Motor neuron (in vitro differentiated cells): ENCODE results near the gene SATL1. TPM values are rescaled to one million over a fixed set of nuclear protein-coding genes. Genes with fewer than 3 reads are reported as not detected.
"Not testable (repeated sequence)": the region's sequence is repeated elsewhere in the genome, so short reads cannot be mapped to it uniquely, and the experiment has no call there.

ENCODE experiments used
- ATAC-seq, 8 experiments: fragments of 200-7000 bp; cut with Tn5 transposase; replicated peaks in 6 of 8; 2 replicates each; pipeline ENCODE4 v1.8.0; 2021; ENCODE audit warnings: mild to moderate bottlenecking in 8 of 8, moderate library complexity in 8 of 8
- H3K27ac ChIP-seq, 2 donors: fragments of 250-450 bp; sonication (Bioruptor Pico); 2 replicates each; pipeline ENCODE4 v1.9.0; 2021; ENCODE audit warnings: antibody characterized with exemption in 2 of 2, mild to moderate bottlenecking in 2 of 2, moderate library complexity in 1 of 2
- H3K4me1 ChIP-seq, 2 donors: fragments of 250-450 bp; sonication (Bioruptor Pico); replicated peaks in 1 of 2; 2 replicates each; pipeline ENCODE4 v1.6.1; 2021; ENCODE audit warnings: antibody characterized with exemption in 2 of 2, mild to moderate bottlenecking in 2 of 2, moderate library complexity in 1 of 2
- H3K4me3 ChIP-seq, 5 donors: fragments of 250-450 bp; sonication (Bioruptor Pico); 2 replicates each; pipeline ENCODE4 v1.9.0; 2021; ENCODE audit warnings: antibody characterized with exemption in 5 of 5, mild to moderate bottlenecking in 5 of 5, moderate library complexity in 4 of 5
- WGBS, 10 experiments: fragments of 450-650 bp; shearing (Covaris generic); methylation state at CpG; one replicate each; pipeline ENCODE4 v1.0.0; 2022; 5-methylcytosine and 5-hydroxymethylcytosine counted together
- in situ Hi-C, 9 experiments: fragments of 400-800 bp; cut with MboI; loops; one replicate each; pipeline ENCODE4 v1.15.0; 2021; ENCODE audit warnings: low sequenced_read_pairs in 9 of 9, low pct_unique_long_range_greater_than_20kb in 2 of 9; ENCODE audit not compliant: unreplicated experiment in 9 of 9
- total RNA-seq, 8 experiments: library from RNA; unstranded; fragments of 300-600 nt; gene quantifications; 2 replicates each; pipeline versions ENCODE4 v1.2.3 to v1.2.4, GENCODE V29; 2022

SATL1 gene
- total RNA-seq, 8 experiments from 2014 or later = 0.13 to 1.6 (median 0.76) TPM; not detected in 1

DNA sequence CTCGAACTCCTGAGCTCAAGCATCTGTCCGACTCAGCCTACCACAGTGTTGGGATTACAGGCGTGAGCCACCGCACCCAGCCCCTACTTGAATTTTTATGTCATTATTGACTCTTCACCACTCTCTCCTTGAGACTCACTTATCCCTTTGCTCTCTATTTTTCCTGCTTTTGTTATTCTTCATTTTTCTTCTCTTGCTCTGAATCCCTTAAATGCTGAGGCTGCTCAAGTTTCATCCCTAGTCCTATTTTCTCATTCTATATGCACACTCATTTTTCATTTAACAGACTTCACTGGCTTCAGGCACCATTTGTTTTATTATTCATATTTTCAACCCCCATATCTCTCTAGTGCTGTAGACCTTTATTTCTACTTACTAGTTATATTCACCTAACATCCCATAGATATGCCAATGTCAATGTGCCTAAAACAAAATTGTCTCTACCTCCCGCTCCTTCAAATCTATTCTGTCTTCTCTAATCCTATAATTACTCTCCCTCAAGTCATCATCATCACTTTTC, 154.2 kb downstream of the SATL1 start:
- Histone ChIP-seq H3K4me1 (no peaks in the 10 kb centered on the region), H3K27ac (no peak overlapping the region), H3K4me3 (no peak overlapping the region)
- no peak for ATAC-seq
- in situ Hi-C loops = no loop called here
- 56 to 100% (median 100%) methylated on average over 1 to 4 of the region's 5 CpGs; no CpG with 5 or more reads in 3 of the 10 experiments for WGBS, 10 experiments

DNA sequence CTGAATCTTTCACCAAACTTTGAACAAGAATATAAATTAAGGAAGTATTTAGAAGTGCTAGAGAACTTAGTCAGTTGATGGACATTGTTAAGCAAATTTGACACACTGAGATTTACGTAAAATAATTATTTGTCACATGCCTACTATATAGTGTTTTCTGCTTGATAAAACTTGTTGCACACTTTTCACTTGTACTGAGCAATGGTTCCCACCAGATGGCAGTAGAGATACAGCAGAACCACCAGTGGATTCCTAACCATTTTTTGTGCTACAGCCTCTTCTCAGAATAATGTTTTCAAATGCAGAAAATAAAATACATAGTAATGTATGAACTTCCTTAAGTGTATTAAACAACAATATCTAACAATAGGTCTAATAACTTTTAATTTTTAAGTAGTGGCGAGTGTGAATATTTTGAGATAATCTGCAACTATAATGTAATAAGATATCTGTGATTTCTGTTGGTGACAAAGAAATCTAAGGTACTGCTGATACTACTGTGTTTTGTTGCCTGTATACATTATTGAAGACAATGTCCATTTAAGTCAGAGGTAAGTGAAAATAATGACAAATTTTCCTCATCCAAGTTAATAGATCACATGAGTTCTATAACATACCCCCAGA, 158.7 kb downstream of the SATL1 start:
- in situ Hi-C loops = no loop called here
- ATAC-seq = peak in 1 of 8 experiments; percentile 30
- WGBS, 10 experiments = 0 to 56% (median 40%) methylated on average over 1 to 2 of the region's 2 CpGs; no CpG with 5 or more reads in 3 of the 10 experiments
- Histone ChIP-seq H3K4me1 (no peaks in the 10 kb centered on the region), H3K4me3 (no peak overlapping the region), H3K27ac (no peak overlapping the region)

DNA sequence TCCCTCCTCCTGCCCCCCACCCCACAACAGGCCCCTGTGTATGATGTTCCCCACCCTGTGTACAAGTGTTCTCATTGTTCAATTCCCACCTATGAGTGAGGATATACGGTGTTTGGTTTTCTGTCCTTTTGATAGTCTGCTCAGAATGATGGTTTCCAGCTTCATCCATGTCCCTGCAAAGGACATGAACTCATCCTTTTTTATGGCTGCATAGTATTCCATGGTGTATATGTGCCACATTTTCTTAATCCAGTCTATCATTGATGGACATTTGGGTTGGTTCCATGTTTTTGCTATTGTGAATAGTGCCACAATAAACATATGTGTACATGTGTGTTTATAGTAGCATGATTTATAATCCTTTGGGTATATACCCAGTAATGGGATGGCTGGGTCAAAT, 166.3 kb downstream of the SATL1 start:
- ATAC-seq, H3K4me3 ChIP-seq, H3K4me1 ChIP-seq, H3K27ac ChIP-seq, in situ Hi-C loops: not testable (repeated sequence)
- no CpG with 5 or more reads among the region's 1 CpG for WGBS, 10 experiments

DNA sequence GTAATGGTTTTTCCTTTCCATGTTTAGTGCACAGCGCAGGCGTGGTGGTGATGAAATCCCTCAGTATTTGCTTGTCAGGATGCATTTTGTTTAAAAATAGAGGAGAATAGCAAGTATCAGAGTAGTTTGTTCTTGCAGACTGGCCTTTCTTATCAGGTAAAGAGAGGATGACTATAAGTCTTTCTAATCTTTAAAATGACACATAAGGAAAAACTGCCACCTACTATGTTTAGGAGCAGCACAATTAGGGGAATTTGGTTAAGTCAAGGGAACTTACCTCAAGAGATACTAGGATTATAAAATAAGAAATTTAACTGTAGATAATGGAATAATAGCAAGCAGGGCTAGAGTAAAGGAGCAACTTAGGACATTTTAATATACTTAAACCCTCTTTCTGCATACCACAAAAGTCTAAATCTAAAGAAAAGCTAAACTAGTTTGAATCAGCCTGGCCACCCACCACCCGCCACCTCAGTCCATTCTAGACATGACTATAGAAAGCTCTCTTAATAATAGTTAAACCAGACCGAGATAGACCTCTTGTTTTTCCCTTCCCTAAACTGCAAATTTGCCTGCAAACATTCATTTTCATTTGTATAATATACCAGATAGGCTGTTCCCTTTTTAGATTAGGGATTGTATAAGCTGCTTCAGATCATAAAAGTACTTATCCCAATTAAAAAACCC, 177.9 kb downstream of the SATL1 start:
- 37 to 83% (median 50%) methylated on average over 1 to 4 of the region's 4 CpGs; no CpG with 5 or more reads in 7 of the 10 experiments for WGBS, 10 experiments
- in situ Hi-C loops = no loop called here
- ATAC-seq = no peak

DNA sequence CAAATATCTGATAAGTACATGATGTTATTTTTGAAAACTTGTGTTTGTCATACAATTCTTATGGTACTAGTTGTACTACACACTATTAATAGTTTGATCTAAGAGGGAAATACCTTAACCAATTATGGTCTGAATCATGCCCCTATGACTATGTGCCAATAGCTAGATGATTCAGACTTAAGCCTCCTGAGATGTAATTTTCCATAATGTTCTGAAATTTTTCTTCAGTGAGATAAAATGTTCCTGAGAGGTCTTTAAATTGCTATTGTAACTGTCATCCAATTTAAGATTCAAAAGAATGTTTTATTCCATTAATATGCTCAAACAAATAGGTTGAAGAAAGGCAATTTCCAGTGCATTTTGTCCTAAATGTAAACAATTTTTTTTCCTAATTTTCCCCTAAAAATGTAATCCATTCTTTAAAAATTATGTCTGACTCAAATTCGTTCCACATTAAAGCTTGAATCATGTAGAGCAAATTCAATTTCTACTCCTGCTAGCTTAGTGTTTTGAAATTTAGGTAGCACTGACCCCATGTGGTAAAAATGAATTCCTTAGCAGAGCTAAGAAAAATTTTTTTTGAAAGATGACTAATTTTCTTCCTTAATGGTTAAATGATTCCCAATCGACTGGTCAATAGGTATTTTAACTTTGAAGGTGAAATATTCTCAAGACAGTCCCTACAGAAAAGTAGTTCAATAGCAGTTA, 190.8 kb downstream of the SATL1 start:
- WGBS, 10 experiments = 19 to 100% (median 46%) methylated on average over 1 to 2 of the region's 2 CpGs; no CpG with 5 or more reads in 4 of the 10 experiments
- in situ Hi-C loops = no loop called here
- Histone ChIP-seq H3K4me1 (no peaks in the 10 kb centered on the region), H3K27ac (no peak overlapping the region), H3K4me3 (no peak overlapping the region)
- ATAC-seq = peak in 3 of 8 experiments; percentile 31 to 57 (median 46)

More for the DNA sequence above, 177.9 kb downstream of the SATL1 start:
- no peak overlapping the region for H3K4me3 ChIP-seq
- no peak overlapping the region for H3K27ac ChIP-seq
- no peaks in the 10 kb centered on the region for H3K4me1 ChIP-seq

DNA sequence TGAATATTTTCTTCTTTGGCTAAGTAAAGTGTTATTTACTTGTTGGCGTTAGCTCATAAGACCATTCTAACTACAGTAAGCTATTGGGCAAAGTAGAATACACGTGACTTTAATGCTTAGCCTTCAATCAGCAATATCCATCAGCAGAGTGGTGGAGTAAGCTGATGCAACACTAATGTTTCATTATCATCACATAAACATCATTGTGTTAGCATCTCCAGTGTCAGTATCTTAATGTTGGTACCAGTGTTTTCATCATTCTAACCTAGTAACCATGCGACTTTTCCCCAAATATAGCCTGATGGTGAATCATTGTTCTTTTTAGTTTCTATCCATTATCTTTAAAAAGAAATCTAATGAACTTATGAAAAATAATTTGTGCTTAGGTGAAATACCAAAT, 191.4 kb downstream of the SATL1 start:
- Histone ChIP-seq H3K4me1 (no peaks in the 10 kb centered on the region), H3K27ac (no peak overlapping the region), H3K4me3 (no peak overlapping the region)
- peak in 3 of 8 experiments; percentile 43 to 73 (median 45) for ATAC-seq
- WGBS, 10 experiments = 0 to 44% (median 38%) methylated on average over 1 to 3 of the region's 3 CpGs; no CpG with 5 or more reads in 5 of the 10 experiments
- in situ Hi-C loops = no loop called here

DNA sequence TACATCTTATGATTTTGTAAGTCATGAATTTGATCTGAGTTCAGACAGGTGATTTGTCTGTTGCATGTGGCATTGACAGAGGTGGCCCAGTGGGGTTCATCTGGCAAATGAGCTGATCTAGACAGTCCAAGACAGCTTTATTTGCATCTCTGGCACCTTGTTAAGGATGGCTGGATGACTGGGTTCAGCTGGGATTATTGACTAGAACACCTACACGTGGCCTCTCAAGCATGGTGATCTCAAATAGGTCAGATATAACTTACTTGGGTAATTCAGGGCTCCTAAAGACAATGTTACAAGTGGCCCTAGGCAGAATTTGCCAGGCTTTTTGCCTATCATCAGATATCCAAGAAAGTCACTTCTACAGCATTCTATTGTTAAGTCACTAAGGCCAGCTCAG, 192.0 kb downstream of the SATL1 start:
- Histone ChIP-seq H3K4me3 (no peak overlapping the region), H3K27ac (no peak overlapping the region), H3K4me1 (no peaks in the 10 kb centered on the region)
- ATAC-seq = no peak
- 100% methylated on average over 1 of the region's 1 CpG; no CpG with 5 or more reads in 9 of the 10 experiments for WGBS, 10 experiments
- in situ Hi-C loops = no loop called here

Other genes with a start within 250 kb of the SATL1 start
- gene APOOL, start 239.9 kb downstream of the SATL1 start, total RNA-seq = 10 to 100 TPM; 12.9 to 24.0 (median 17.5) TPM
- 10 to 100 TPM in 5 of 8 experiments, 1 to 10 TPM in 2, not detected in 1; 1.2 to 45.2 (median 40.6) TPM for gene ZNF711, start 212 bp upstream of the SATL1 start, total RNA-seq
- gene POF1B, start 135.9 kb upstream of the SATL1 start, total RNA-seq = under 1 TPM in 7 of 8 experiments, not detected in 1; 0.11 to 0.18 (median 0.14) TPM